Natural killer cell (primary cell): ENCODE data around the gene MUC5AC. TPM values are rescaled to one million over a fixed set of nuclear protein-coding genes. Genes with fewer than 3 reads are reported as not detected.

Experiments used
- ATAC-seq, 3 donors: fragments of 150-1000 bp in 2 of 3; fragments of 200-7000 bp in 1 of 3; cut with Tn5 transposase; 1 replicate in 1 of 3; 2 replicates in 2 of 3; pipeline ENCODE4 v1.10.0; 2021; ENCODE audit warnings: mild to moderate bottlenecking in 2 of 3, moderate library complexity in 2 of 3
- DNase-seq, 2 donors: peaks; one replicate each; pipeline versions ENCODE4 v3.0.0 to v3.0.0-alpha.2; 2013 to 2021; ENCODE audit warnings: mixed read lengths in 1 of 2
- H3K27ac ChIP-seq: one replicate; pipeline ENCODE4 v1.5.1; 2013; ENCODE audit warnings: mild to moderate bottlenecking, low read length
- H3K27me3 ChIP-seq: one replicate; pipeline ENCODE4 v1.6.1; 2013; ENCODE audit warnings: low read length; ENCODE audit not compliant: control insufficient read depth, insufficient read depth
- H3K36me3 ChIP-seq: one replicate; pipeline ENCODE4 v1.6.1; 2013; ENCODE audit warnings: low read length; ENCODE audit not compliant: control insufficient read depth, insufficient read depth
- H3K4me1 ChIP-seq: one replicate; pipeline ENCODE4 v1.6.1; 2013; ENCODE audit warnings: low read length; ENCODE audit not compliant: control insufficient read depth, insufficient read depth
- H3K4me3 ChIP-seq: one replicate; pipeline ENCODE4 v1.5.1; 2013; ENCODE audit warnings: low read length
- H3K9me3 ChIP-seq: one replicate; pipeline ENCODE4 v1.6.1; 2013; ENCODE audit warnings: low read length; ENCODE audit not compliant: control insufficient read depth, insufficient read depth
- H3K27ac Mint-ChIP-seq, 2 donors: one replicate each; pipeline ENCODE4 v1.8.0; 2022; ENCODE audit warnings: mild to moderate bottlenecking in 2 of 2, mixed read lengths in 2 of 2, moderate library complexity in 1 of 2
- H3K27me3 Mint-ChIP-seq, 2 donors: one replicate each; pipeline ENCODE4 v1.8.0; 2022; ENCODE audit warnings: low read depth in 2 of 2, mixed read lengths in 2 of 2
- H3K36me3 Mint-ChIP-seq: one replicate; pipeline ENCODE4 v1.8.0; 2022; ENCODE audit warnings: mixed read lengths
- H3K4me1 Mint-ChIP-seq, 2 donors: one replicate each; pipeline ENCODE4 v1.8.0; 2022; ENCODE audit warnings: mixed read lengths in 2 of 2
- H3K4me3 Mint-ChIP-seq: one replicate; pipeline ENCODE4 v1.8.0; 2022; ENCODE audit warnings: mild to moderate bottlenecking, moderate library complexity, mixed read lengths
- H3K9me3 Mint-ChIP-seq, 2 donors: one replicate each; pipeline ENCODE4 v1.8.0; 2022; ENCODE audit warnings: mixed read lengths in 2 of 2
- WGBS: methylation state at CpG from one replicate; pipeline ENCODE4 v1.1.7; 2013; ENCODE audit warnings: missing lambda C conversion rate; ENCODE audit not compliant: insufficient coverage; 5-methylcytosine and 5-hydroxymethylcytosine counted together
- intact Hi-C: fragments of 100-400 bp; cut with micrococcal nuclease; formaldehyde crosslinking; loops from one replicate; pipeline ENCODE4 v1.14.2; 2022
- total RNA-seq, 4 donors: library from RNA; stranded (reverse); fragments of 120-200 nt in 1 of 4; gene quantifications; one replicate each; pipeline versions ENCODE4 v1.2.3 to v1.2.4, GENCODE V29; 2013 to 2022
- TF ChIP-seq, protein P1 (sequence below): fragments of 200-600 bp; IDR thresholded peaks from one replicate; pipeline ENCODE4 v1.8.0; 2022; ENCODE audit warnings: antibody characterized with exemption

The MUC5AC gene
- total RNA-seq, 3 donors from 2014 or later (not counting 1 experiment from before 2014, with no cell fraction given): not detected

DNA sequence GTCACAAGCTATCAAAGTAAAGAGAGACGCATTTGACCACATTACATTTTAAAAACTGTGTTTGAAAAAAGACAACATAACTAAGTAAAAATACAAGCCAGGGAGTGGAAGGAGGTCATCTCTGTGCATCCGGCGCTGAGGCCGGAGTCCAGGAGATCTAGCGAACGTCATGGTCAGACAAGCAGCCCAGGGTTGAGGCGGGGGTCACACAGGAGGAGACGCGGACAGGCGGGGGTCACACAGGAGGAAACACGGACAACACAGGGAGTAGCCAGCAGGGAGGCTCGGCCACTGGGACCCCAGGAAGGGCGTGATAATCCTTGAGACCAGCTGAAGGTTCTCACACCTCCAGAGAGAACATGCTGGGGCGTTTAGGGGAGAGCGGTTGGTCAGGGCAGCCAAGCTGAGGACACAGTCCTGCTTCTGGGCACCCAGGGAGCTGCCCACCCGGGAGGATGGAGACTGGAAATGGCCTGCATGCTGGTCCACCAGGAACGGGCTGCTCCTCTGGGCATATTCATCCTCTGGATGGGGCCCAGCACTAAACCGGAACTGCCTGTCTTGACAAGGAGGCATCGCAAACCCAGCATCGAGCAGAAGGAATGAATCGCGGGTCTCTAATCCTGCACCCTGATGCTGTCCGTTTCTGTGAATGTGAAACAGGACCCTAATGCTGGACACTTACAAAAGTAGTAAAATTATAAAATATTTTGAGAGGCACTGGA lies 40.9 kb upstream of the MUC5AC start:
- H3K4me1 Mint-ChIP-seq: peaks cover 0 to 4% of the 10 kb centered on the region in 2 donors
- Histone ChIP-seq H3K4me1 (no peaks in the 10 kb centered on the region), H3K4me3 (no peak overlapping the region), H3K36me3 (no peaks in the 10 kb centered on the region), H3K27ac (no peak overlapping the region), H3K27me3 (no peaks in the 10 kb centered on the region), H3K9me3 (no peaks in the 10 kb centered on the region)
- WGBS: 78% methylated on average over 22 of the region's 23 CpGs
- no peak overlapping the region for H3K27ac Mint-ChIP-seq
- no peaks in the 10 kb centered on the region for H3K27me3 Mint-ChIP-seq
- no peak overlapping the region for H3K4me3 Mint-ChIP-seq
- no peak for DNase-seq
- no peaks in the 10 kb centered on the region for H3K9me3 Mint-ChIP-seq
- H3K36me3 Mint-ChIP-seq: no peaks in the 10 kb centered on the region
- intact Hi-C loops: no loop called here
- TF ChIP-seq, protein P1, sequence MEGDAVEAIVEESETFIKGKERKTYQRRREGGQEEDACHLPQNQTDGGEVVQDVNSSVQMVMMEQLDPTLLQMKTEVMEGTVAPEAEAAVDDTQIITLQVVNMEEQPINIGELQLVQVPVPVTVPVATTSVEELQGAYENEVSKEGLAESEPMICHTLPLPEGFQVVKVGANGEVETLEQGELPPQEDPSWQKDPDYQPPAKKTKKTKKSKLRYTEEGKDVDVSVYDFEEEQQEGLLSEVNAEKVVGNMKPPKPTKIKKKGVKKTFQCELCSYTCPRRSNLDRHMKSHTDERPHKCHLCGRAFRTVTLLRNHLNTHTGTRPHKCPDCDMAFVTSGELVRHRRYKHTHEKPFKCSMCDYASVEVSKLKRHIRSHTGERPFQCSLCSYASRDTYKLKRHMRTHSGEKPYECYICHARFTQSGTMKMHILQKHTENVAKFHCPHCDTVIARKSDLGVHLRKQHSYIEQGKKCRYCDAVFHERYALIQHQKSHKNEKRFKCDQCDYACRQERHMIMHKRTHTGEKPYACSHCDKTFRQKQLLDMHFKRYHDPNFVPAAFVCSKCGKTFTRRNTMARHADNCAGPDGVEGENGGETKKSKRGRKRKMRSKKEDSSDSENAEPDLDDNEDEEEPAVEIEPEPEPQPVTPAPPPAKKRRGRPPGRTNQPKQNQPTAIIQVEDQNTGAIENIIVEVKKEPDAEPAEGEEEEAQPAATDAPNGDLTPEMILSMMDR: no peak
- no peak for ATAC-seq

DNA sequence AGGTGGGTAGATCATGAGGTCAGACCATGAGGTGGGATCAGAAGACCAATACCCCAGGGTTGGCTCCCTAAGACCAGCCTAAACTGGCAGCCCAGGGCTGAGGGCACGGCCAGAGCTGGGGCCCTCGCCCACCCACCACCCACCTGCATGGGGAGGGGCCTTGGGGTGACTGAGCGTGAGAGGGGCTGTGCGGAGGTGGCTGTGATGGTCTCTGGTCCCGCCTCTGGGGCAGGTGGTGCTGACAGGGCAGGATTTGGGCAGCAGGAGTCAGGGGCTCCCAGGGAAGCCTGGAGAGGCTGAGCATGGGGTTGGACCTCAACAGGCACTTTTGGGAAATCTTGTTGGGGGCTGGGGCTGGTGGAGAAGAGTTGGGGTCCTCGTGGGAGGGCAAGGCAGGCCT lies 39.8 kb upstream of the MUC5AC start:
- DNase-seq (no peak), ATAC-seq (no peak)
- TF ChIP-seq, protein P1: no peak
- H3K9me3 ChIP-seq: no peaks in the 10 kb centered on the region
- no peaks in the 10 kb centered on the region for H3K27me3 ChIP-seq
- no peak overlapping the region for H3K4me3 ChIP-seq
- Mint-ChIP-seq H3K4me1 (peaks cover 0 to 4% of the 10 kb centered on the region in 2 donors), H3K36me3 (no peaks in the 10 kb centered on the region), H3K27ac (no peak overlapping the region), H3K4me3 (no peak overlapping the region), H3K9me3 (no peaks in the 10 kb centered on the region), H3K27me3 (peaks cover 0 to 3% of the 10 kb centered on the region in 2 donors)
- no peaks in the 10 kb centered on the region for H3K4me1 ChIP-seq
- H3K27ac ChIP-seq: no peak overlapping the region
- 73% methylated on average over 6 of the region's 6 CpGs for WGBS
- intact Hi-C loops: no loop called here
- no peaks in the 10 kb centered on the region for H3K36me3 ChIP-seq

DNA sequence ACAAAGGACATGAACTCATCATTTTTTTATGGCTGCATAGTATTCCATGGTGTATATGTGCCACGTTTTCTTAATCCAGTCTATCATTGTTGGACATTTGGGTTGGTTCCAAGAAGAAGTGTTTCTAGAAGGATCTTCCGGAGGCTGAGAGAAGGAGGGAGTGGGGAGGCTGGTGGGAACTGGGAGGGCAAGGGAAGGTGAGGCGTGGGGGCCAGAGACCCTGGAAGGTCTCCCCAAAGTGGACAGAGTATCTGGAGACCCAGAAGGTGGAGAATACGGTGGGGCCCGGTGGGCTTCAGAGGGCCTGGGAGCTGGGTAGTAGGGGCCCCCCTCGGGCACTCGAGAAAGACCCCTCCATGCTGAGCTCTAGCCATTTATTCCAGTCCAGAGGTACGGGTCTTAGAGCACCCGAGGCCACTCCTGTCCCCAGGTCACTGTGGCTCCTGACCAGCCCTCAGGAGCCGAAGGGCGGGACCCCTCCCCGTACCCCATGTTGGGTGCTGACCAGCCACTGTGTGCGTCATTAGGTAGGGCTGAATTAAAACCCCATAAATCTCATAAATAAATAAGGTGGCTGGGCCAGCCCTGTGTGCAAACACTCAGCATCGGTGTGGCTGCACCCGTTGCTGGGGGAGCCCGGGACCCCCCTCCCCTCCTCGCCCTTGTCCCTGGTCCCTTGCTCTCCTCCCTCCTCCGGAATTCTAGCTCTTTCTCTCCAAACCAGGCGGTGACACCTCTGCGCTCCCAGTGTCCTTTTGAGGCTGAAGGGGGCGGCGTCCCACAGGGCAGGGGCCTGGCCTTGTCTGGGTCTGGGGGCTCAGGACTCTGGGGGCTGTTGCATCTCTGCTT lies 38.8 kb upstream of the MUC5AC start:
- no peaks in the 10 kb centered on the region for H3K36me3 Mint-ChIP-seq
- Histone ChIP-seq H3K9me3 (no peaks in the 10 kb centered on the region), H3K27ac (no peak overlapping the region), H3K4me1 (no peaks in the 10 kb centered on the region), H3K4me3 (no peak overlapping the region), H3K27me3 (no peaks in the 10 kb centered on the region), H3K36me3 (no peaks in the 10 kb centered on the region)
- peaks cover 0 to 4% of the 10 kb centered on the region in 2 donors for H3K4me1 Mint-ChIP-seq
- no peaks in the 10 kb centered on the region for H3K9me3 Mint-ChIP-seq
- H3K27me3 Mint-ChIP-seq: peaks cover 0 to 3% of the 10 kb centered on the region in 2 donors
- no peak for DNase-seq
- intact Hi-C loops: no loop called here
- no peak overlapping the region for H3K27ac Mint-ChIP-seq
- no peak overlapping the region for H3K4me3 Mint-ChIP-seq
- ATAC-seq: no peak
- TF ChIP-seq, protein P1: no peak
- 82% methylated on average over 22 of the region's 22 CpGs for WGBS
